ENCODE results near the gene SV2C. TPM values are rescaled to one million over a fixed set of nuclear protein-coding genes. Genes with fewer than 3 reads are reported as not detected.
A peak's percentile ranks its signal among the peaks of the same experiment; 100 is the strongest.

Gene SV2C
- total RNA-seq, 4 donors from 2014 or later = 0.87 to 1.7 (median 1.4) TPM

DNA sequence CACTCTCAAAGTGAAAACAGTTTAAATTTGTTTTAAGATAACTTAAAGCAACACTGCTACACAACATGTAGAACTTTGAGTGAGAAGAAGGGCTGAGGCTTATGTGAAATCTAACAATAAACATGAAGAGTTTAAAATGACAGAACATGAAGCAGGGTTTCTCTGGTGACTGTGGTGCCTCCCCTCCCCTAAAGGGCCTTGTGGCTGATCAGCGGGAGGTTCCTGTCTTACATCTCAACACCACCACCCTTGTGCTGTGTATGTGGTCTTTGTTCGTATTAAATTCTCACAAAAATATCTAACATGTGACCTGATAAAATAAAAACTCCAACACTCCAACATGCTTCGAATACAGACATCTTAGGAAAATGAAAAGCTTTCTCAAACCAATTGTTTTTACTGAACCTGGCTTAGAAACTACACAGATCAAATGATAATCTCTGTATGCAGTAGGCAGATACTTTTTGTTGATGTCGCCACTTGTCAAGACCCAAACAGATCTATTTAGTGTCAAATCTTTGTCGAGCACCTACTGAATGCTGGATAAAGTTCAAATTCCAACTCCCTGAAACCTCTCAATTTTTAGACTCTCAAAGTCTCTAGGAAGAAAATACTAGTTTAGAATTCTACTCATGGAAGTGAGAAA, 310.0 kb downstream of the SV2C start:
- WGBS, 2 donors = 83 to 85% methylated on average over 5 of the region's 5 CpGs
- no peak for DNase-seq (ENCODE audit: low spot score in 2 of 2)
- Histone ChIP-seq H3K36me3 (no peaks in the 10 kb centered on the region), H3K4me1 (peaks cover 3 to 22% (median 7%) of the 10 kb centered on the region in 4 donors), H3K27ac (no peak overlapping the region), H3K4me3 (no peak overlapping the region), H3K9me3 (no peaks in the 10 kb centered on the region), H3K27me3 (peaks cover 0 to 2% of the 10 kb centered on the region in 2 donors)
- TF ChIP-seq EP300 (IDR thresholded peaks at IDR 0.05) (no peak), POLR2A (IDR thresholded peaks at IDR 0.05) (no peak)
- TF ChIP-seq, protein P1, sequence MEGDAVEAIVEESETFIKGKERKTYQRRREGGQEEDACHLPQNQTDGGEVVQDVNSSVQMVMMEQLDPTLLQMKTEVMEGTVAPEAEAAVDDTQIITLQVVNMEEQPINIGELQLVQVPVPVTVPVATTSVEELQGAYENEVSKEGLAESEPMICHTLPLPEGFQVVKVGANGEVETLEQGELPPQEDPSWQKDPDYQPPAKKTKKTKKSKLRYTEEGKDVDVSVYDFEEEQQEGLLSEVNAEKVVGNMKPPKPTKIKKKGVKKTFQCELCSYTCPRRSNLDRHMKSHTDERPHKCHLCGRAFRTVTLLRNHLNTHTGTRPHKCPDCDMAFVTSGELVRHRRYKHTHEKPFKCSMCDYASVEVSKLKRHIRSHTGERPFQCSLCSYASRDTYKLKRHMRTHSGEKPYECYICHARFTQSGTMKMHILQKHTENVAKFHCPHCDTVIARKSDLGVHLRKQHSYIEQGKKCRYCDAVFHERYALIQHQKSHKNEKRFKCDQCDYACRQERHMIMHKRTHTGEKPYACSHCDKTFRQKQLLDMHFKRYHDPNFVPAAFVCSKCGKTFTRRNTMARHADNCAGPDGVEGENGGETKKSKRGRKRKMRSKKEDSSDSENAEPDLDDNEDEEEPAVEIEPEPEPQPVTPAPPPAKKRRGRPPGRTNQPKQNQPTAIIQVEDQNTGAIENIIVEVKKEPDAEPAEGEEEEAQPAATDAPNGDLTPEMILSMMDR (IDR thresholded peaks at IDR 0.05) = no peak

DNA sequence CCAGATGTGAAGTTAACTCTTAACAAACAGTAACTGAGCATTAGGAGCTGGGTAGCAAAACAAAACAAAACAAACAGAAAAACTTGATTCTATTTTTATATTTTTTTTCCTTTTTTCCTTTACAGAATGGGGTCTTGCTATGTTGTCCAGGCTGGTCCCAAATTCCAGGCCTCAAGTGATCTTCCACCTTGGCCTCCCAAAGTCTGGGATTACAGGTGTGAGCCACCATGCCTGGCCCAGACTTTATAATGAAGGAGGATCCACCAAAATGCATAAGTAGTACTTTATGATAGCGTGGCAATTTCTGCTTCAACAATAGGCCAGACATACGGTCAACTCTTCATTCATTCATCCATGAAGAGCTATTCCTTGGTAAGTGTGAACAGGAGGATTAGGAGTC, 314.0 kb downstream of the SV2C start:
- Histone ChIP-seq H3K4me3 (no peak overlapping the region), H3K36me3 (no peaks in the 10 kb centered on the region), H3K4me1 (peaks cover 0 to 12% (median 2%) of the 10 kb centered on the region in 4 donors), H3K27ac (no peak overlapping the region), H3K9me3 (no peaks in the 10 kb centered on the region), H3K27me3 (peaks cover 0 to 2% of the 10 kb centered on the region in 2 donors)
- no peak for DNase-seq (ENCODE audit: low spot score in 2 of 2)
- TF ChIP-seq POLR2A (IDR thresholded peaks at IDR 0.05) (no peak), EP300 (IDR thresholded peaks at IDR 0.05) (no peak)
- TF ChIP-seq, protein P1 (IDR thresholded peaks at IDR 0.05) = no peak
- WGBS, 2 donors = 89 to 94% methylated on average over 2 of the region's 2 CpGs

DNA sequence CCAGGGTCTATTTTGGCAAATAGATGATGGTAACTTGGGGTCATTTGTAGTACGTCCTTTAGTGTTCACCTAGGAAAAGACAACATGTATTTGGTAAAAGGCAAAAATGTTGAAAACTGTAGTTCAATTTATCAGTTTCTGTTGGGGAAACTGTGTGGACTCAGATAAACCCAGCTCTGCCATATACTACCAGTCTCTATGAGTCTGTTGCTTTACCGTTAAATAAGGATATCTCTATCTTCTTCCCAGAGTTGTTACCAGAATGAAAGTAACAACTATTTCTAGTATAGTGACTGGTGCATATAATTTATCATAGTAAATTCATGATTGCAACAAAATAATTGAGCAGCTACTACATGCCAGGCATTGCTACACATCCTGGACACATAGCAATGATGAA, 316.1 kb downstream of the SV2C start:
- H3K27ac ChIP-seq = no peak overlapping the region
- WGBS, 2 donors = 84 to 94% methylated on average over 2 of the region's 2 CpGs
- no peaks in the 10 kb centered on the region for H3K36me3 ChIP-seq
- no peak overlapping the region for H3K4me3 ChIP-seq
- TF ChIP-seq, protein P1 (IDR thresholded peaks at IDR 0.05) = no peak
- TF ChIP-seq POLR2A (IDR thresholded peaks at IDR 0.05) (no peak), EP300 (IDR thresholded peaks at IDR 0.05) (no peak)
- DNase-seq (ENCODE audit: low spot score in 2 of 2) = no peak
- H3K9me3 ChIP-seq = no peaks in the 10 kb centered on the region
- peaks cover 0 to 2% of the 10 kb centered on the region in 2 donors for H3K27me3 ChIP-seq
- H3K4me1 ChIP-seq = peaks cover 0 to 27% (median 3%) of the 10 kb centered on the region in 4 donors

DNA sequence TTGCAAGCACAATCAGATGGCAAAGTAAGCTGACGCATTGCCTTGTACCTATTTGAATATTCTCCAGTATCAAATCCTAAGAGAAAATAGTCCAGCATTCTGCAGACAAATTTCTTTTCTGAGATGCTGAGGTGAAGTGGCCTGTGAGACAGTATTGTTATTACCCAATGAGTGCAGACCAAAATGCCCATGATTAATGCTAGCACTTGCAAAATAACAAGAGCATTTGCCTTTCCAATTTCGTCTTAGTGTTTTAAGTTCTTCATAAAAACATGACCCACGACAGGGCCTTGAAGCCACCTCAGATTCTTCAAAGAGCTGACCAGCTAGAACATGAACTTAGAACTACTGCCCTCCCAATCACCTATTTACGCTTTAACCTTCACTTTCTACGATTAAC, 317.3 kb downstream of the SV2C start:
- Histone ChIP-seq H3K4me1 (peaks cover 0 to 29% (median 3%) of the 10 kb centered on the region in 4 donors), H3K36me3 (no peaks in the 10 kb centered on the region), H3K4me3 (no peak overlapping the region), H3K9me3 (no peaks in the 10 kb centered on the region), H3K27ac (no peak overlapping the region), H3K27me3 (peaks cover 0 to 2% of the 10 kb centered on the region in 2 donors)
- no peak for DNase-seq (ENCODE audit: low spot score in 2 of 2)
- no peak for TF ChIP-seq POLR2A (IDR thresholded peaks at IDR 0.05)
- 84 to 90% methylated on average over 5 of the region's 5 CpGs for WGBS, 2 donors

DNA sequence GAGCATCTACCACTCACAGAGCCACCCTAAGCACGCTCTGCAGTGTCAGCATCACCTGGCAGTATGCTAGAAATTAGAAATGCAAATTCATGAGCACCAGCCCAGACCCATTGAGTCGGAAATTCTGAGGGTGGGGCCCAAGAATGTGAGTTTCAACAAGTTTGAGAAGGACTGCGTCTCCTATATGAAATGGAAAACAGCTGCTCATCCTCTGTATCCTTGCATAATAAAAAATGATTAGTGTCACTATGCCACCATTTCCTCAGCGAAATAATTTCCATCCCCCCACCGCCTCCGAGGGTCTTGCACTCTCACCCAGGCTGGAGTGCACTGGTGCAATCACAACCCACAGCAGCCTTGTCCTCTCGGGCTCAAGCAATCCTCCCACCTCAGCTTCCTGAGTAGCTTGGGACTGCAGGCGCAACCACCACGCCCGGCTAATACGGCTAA, 318.6 kb downstream of the SV2C start:
- Histone ChIP-seq H3K4me1 (peaks cover 0 to 35% (median 4%) of the 10 kb centered on the region in 4 donors), H3K36me3 (no peaks in the 10 kb centered on the region), H3K4me3 (peak overlapping the region; percentile 57 to 75 (median 70)), H3K9me3 (no peaks in the 10 kb centered on the region), H3K27ac (peak overlapping the region; percentile 81 to 95 (median 85)), H3K27me3 (peaks cover 0 to 2% of the 10 kb centered on the region in 2 donors)
- TF ChIP-seq POLR2A (IDR thresholded peaks at IDR 0.05) = no peak
- TF ChIP-seq, protein P1 (IDR thresholded peaks at IDR 0.05) = no peak
- TF ChIP-seq EP300 (IDR thresholded peaks at IDR 0.05) = no peak
- 27 to 31% methylated on average over 11 of the region's 11 CpGs for WGBS, 2 donors
- DNase-seq (ENCODE audit: low spot score in 2 of 2) = no peak

Measured in tibial nerve (tissue), 4 donors.